Testis (tissue), 3 donors: ENCODE measurements around the gene IFITM2. TPM values are rescaled to one million over a fixed set of nuclear protein-coding genes. Genes with fewer than 3 reads are reported as not detected.

Source experiments
- DNase-seq: peaks from one replicate; pipeline ENCODE4 v3.0.0-alpha.2; 2019
- H3K27ac ChIP-seq, 2 donors: fragments of 200-600 bp; sonication (generic); one replicate each; pipeline ENCODE4 v1.5.1; 2019
- H3K27me3 ChIP-seq: fragments of 200-600 bp; sonication (generic); one replicate; pipeline ENCODE4 v1.5.1; 2019
- H3K36me3 ChIP-seq: fragments of 200-600 bp; sonication (generic); one replicate; pipeline ENCODE4 v1.5.1; 2017; ENCODE audit warnings: low read depth; ENCODE audit errors: missing control alignments
- H3K4me1 ChIP-seq: fragments of 200-600 bp; sonication (generic); one replicate; pipeline ENCODE4 v1.5.1; 2019
- H3K4me3 ChIP-seq, 2 donors: fragments of 200-600 bp; sonication (generic); one replicate each; pipeline ENCODE4 v1.5.1; 2017 to 2019
- H3K9me3 ChIP-seq: fragments of 200-600 bp; sonication (generic); one replicate; pipeline ENCODE4 v1.5.1; 2017
- CTCF ChIP-seq, 3 experiments: fragments of 450-650 bp in 2 of 3; fragments of 200-600 bp in 1 of 3; sonication (generic) in 1 of 3; IDR thresholded peaks; one replicate each; pipeline ENCODE4 v1.5.1; 2016 to 2019; ENCODE audit warnings: antibody characterized with exemption in 3 of 3, mild to moderate bottlenecking in 2 of 3, moderate library complexity in 1 of 3
- POLR2A ChIP-seq: fragments of 450-650 bp; IDR thresholded peaks from one replicate; pipeline ENCODE4 v1.6.1; 2017; ENCODE audit warnings: antibody characterized with exemption, mild to moderate bottlenecking, moderate library complexity
- WGBS, 2 donors: methylation state at CpG; one replicate each; pipeline ENCODE4 v1.1.5; 2018; 5-methylcytosine and 5-hydroxymethylcytosine counted together
- intact Hi-C: fragments of 100-400 bp; cut with DNase I; formaldehyde crosslinking; loops from one replicate; pipeline ENCODE4 v1.15.1; 2023; ENCODE audit warnings: low total_unique reads
- polyA plus RNA-seq: library from polyadenylated mRNA; stranded (reverse); fragments of 350-450 nt; fragmentation: Illumina TruSeq; extraction: RNeasy Lipid Tissue Mini Kit (QIAGEN cat#74804); gene quantifications from one replicate; pipeline ENCODE4 v1.2.3, GENCODE V29; 2014; ENCODE audit warnings: low read depth, low replicate concordance; ENCODE audit not compliant: insufficient read depth
- total RNA-seq, 2 donors: library from RNA; depleted of rRNA; stranded (reverse); fragments of >200 nt; gene quantifications; one replicate each; pipeline ENCODE4 v1.2.3, GENCODE V29; 2016

Gene IFITM2
- total and polyA plus RNA-seq, 3 donors from 2014 or later, result 119 to 283 (median 169) TPM

GRCh38 chr11:297586-298405 is 9.8 kb upstream of the IFITM2 start:
- no peak overlapping the region for H3K4me3 ChIP-seq
- peak overlapping the region; percentile 58 to 68 for H3K27ac ChIP-seq
- TF ChIP-seq CTCF (IDR thresholded peaks at IDR 0.05) (no peak), POLR2A (no peak)
- H3K27me3 ChIP-seq, result no peaks in the 10 kb centered on the region
- H3K4me1 ChIP-seq, result peaks cover 18% of the 10 kb centered on the region
- intact Hi-C loops, result loop anchor here (10.0 kb wide), 1 partner anchor 57 kb away; no protein-coding TSS in a partner anchor
- no peaks in the 10 kb centered on the region for H3K9me3 ChIP-seq
- peak; percentile 75 for DNase-seq
- WGBS, 2 donors, result 57 to 61% methylated on average over 24 to 26 of the region's 26 CpGs
- no peaks in the 10 kb centered on the region for H3K36me3 ChIP-seq

DNA sequence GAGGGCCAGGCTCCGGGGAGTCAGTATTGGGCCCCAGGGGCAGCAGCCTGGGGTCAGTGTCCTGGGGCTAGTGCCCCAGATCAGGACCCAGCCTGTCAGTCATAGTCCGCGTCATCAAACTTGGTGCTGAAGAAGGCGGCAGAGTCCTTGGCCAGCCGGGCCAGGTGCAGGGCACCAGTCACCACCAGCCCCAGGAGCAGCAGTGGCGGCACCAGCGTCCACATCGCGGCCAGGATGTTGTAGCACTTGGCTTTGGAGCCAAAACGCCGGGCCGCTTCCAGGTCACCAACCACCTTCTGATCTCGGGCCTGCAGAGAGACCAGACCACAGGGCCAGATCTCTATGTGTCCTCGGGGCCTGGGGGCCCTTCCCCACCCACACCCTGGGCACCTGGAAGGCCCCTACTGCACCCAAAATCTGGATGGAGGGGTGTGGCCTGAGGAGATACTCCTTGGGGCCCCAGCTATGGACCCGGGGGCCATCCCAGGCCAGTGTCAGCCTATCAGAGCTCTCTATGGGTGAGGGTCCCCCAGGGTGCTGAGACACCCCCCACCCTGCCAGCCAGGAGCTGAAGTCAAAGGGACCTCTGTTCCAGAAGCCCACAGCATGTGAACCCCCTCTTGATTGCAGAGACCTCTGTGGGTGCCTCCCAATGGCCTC is 9.1 kb upstream of the IFITM2 start:
- H3K36me3 ChIP-seq, result no peaks in the 10 kb centered on the region
- H3K4me1 ChIP-seq, result peaks cover 18% of the 10 kb centered on the region
- no peaks in the 10 kb centered on the region for H3K27me3 ChIP-seq
- DNase-seq, result no peak
- H3K9me3 ChIP-seq, result no peaks in the 10 kb centered on the region
- peak overlapping the region; percentile 58 to 68 for H3K27ac ChIP-seq
- intact Hi-C loops, result loop anchor here (10.0 kb wide), 1 partner anchor 56 kb away; no protein-coding TSS in a partner anchor
- H3K4me3 ChIP-seq, result no peak overlapping the region
- TF ChIP-seq POLR2A (no peak), CTCF (IDR thresholded peaks at IDR 0.05) (no peak)
- 75 to 86% methylated on average over 9 to 15 of the region's 15 CpGs for WGBS, 2 donors

DNA sequence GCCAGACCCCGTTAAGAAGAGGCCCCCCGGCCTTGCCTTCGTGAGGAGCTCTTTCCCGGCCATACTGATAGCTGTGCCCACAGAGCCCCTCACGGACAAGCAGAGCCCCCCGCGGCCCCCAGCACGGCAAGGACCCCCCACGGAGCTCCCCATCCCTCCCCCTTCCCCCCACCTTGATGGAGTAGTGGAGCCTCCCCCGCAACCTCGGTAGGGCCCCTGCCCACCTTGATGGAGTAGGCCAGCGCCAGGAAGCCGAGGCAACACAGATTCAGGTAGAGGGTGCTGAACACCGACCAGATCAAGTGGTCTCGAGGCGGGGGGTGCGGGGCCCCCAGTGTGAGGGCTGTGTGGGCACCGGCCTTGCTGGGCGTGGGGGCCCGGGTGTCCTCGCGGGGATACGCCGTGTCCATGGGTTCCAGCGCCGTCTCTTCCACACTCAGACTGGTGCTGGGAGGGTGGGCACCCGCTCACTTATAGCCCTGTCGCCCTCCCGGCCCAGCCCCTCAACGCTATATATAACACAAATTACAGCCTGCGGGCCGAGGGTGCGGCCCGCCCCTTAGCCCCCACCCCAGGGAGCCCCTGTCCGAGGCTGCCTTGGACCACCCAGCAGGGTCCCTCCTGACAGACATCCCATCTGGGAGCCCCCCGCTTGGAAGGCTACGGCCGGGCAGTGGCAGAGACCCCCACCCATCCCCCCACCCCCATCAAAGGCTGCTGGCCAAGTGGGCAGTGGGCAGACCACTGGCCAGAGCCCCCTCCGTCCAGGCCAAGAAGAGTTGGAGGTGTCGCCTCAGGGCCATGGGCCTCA is 8.3 kb upstream of the IFITM2 start, which contains the start of gene IFITM5:
Gene IFITM5 (minus strand): TSS at position 446 of the 811 bp plus-strand sequence. CDS start 36 bp downstream, at position 410.
- Histone ChIP-seq H3K4me1 (peaks cover 18% of the 10 kb centered on the region), H3K27me3 (no peaks in the 10 kb centered on the region), H3K36me3 (no peaks in the 10 kb centered on the region), H3K27ac (no peak within 1 kb of the TSS), H3K9me3 (no peaks in the 10 kb centered on the region), H3K4me3 (no peak within 1 kb of the TSS)
- 73 to 82% methylated on average over 3 to 36 of the region's 40 CpGs for WGBS, 2 donors
- TF ChIP-seq POLR2A (no peak), CTCF (IDR thresholded peaks at IDR 0.05) (no peak)
- no peak for DNase-seq
- intact Hi-C loops, result loop anchor here (10.0 kb wide), 1 partner anchor 56 kb away; no protein-coding TSS in a partner anchor

- peaks cover 14% of the 10 kb centered on the region for H3K4me1 ChIP-seq
- TF ChIP-seq CTCF (IDR thresholded peaks at IDR 0.05) (no peak), POLR2A (no peak)
- no peaks in the 10 kb centered on the region for H3K27me3 ChIP-seq
- intact Hi-C loops, result loop anchor here (10.0 kb wide), 1 partner anchor 55 kb away; no protein-coding TSS in a partner anchor
- no peaks in the 10 kb centered on the region for H3K9me3 ChIP-seq
- no peaks in the 10 kb centered on the region for H3K36me3 ChIP-seq
- 36 to 66% methylated on average over 13 to 20 of the region's 20 CpGs for WGBS, 2 donors
- H3K4me3 ChIP-seq, result no peak overlapping the region
- no peak overlapping the region for H3K27ac ChIP-seq
- DNase-seq, result no peak
Observed at GRCh38 chr11:299951-300735, 7.5 kb upstream of the IFITM2 start.
